Rectal smooth muscle tissue (tissue), 1 donor: ENCODE results near the gene ZNF780A.
"Not testable (repeated sequence)": the region's sequence is repeated elsewhere in the genome, so short reads cannot be mapped to it uniquely, and the experiment has no call there.

Experiments used
- H3K27ac ChIP-seq: one replicate; pipeline ENCODE4 v1.7.0; 2013; ENCODE audit warnings: low read depth, low read length, inconsistent platforms
- H3K27me3 ChIP-seq: one replicate; pipeline ENCODE4 v1.7.0; 2013; ENCODE audit warnings: low read length; ENCODE audit not compliant: control insufficient read depth, insufficient read depth
- H3K36me3 ChIP-seq: one replicate; pipeline ENCODE4 v1.7.0; 2013; ENCODE audit warnings: low read length; ENCODE audit not compliant: control insufficient read depth, insufficient read depth
- H3K4me1 ChIP-seq: one replicate; pipeline ENCODE4 v1.7.0; 2013; ENCODE audit warnings: low read length; ENCODE audit not compliant: control insufficient read depth, insufficient read depth
- H3K4me3 ChIP-seq: one replicate; pipeline ENCODE4 v1.7.0; 2013; ENCODE audit warnings: low read length
- H3K9ac ChIP-seq: one replicate; pipeline ENCODE4 v1.7.0; 2013; ENCODE audit warnings: low read length

The ZNF780A gene

DNA sequence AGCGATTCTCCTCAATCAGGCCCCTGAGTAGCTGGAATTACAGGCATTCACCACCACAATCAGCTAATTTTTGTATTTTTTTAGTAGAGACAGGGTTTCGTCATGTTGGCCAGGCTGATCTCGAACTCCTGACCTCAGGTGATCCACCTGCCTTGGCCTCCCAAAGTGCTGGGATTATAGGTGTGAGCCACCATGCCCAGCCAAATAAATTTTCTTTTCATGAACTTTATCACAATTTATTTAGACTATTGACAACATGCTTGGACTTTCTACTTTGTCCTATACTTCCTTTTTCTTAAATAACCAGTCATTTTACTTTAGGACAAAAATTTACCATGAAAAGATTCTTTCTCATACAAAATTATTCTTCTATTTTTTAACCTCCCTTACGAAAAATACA, 21.5 kb upstream of the ZNF780A start:
- H3K4me3 ChIP-seq, H3K27ac ChIP-seq, H3K36me3 ChIP-seq, H3K4me1 ChIP-seq, H3K9ac ChIP-seq, H3K27me3 ChIP-seq: not testable (repeated sequence)

DNA sequence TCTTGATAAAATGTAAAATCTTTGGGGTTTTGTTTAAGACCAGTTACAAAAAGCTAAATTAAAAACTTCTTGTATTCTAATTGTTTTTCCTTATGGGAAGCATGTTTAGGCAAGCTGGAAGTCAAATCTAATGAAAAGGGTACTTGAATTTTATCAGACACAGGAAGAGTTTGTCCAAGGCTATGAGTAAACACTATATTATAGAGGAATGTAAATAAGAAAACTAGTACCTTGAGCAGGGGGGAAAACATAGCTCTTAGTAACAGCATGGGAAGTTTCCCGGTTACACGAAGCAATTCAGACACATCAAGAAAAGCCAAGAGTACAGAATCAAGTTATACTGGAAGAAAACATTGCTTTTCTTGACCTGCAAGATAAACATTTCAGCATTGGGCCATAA, 19.8 kb upstream of the ZNF780A start:
- H3K27me3 ChIP-seq, result no peaks in the 10 kb centered on the region
- H3K4me1 ChIP-seq, result no peaks in the 10 kb centered on the region
- H3K36me3 ChIP-seq, result no peaks in the 10 kb centered on the region
- H3K9ac ChIP-seq, result no peak overlapping the region
- H3K27ac ChIP-seq, result no peak overlapping the region
- H3K4me3 ChIP-seq, result no peak overlapping the region

DNA sequence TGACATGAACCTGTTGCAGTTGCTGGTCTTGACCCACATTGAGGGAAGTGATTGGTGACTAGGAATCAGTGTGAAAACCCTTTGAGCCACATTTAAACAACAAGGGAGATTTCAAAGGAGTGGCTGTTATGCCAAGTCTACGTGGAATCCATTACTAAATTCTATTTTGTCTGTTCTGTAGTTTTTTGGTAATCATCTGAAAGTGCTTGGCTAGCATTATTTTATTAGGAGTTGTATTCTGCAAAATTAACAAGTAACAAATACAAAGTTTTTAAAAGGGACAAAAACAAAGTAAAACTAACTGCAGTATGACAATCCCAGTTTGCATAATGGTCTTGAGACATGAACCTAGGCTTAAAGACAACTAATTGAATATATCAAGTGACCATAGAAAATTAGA, 14.0 kb upstream of the ZNF780A start:
- Histone ChIP-seq H3K9ac (no peak overlapping the region), H3K4me1 (no peaks in the 10 kb centered on the region), H3K36me3 (no peaks in the 10 kb centered on the region), H3K27ac (no peak overlapping the region), H3K4me3 (no peak overlapping the region), H3K27me3 (no peaks in the 10 kb centered on the region)

DNA sequence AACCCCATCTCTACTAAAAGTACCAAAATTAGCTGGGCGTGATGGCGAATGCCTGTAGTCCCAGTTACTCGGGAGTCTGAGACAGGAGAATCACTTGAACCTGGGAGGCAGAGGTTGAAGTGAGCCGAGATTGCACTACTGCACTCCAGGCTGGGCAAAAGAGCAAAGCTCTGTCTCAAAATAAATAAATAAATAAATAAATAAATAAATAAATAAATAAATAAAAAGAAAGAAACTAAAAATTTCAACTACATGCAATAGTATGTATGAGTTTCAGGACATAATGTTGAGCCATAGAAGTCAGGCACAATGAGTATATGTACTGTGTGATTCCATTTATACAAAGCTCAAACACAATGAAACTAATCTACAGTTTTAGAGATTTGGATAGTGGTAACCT, 12.9 kb upstream of the ZNF780A start:
- Histone ChIP-seq H3K4me3 (no peak overlapping the region), H3K36me3 (no peaks in the 10 kb centered on the region), H3K4me1 (no peaks in the 10 kb centered on the region), H3K27me3 (no peaks in the 10 kb centered on the region), H3K27ac (no peak overlapping the region), H3K9ac (no peak overlapping the region)

DNA sequence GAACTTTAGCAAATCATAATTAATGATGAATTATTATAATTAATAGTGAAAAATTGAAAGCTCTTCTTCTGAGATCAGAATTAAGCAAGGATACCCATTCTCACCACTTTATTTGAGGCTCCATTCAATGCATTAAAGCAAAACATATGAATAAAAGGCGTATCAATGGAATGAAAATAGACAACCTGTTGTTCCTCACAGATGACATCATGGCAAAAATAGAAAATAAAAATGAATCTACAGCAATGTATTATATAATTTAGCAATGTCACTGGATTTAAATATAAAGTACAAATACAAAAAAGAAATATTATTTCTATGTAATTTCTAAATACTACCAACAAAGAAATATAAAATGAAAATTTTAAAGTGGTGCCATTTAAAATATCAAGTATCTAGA, 11.1 kb upstream of the ZNF780A start:
- no peak overlapping the region for H3K4me3 ChIP-seq
- no peaks in the 10 kb centered on the region for H3K4me1 ChIP-seq
- H3K27me3 ChIP-seq, result no peaks in the 10 kb centered on the region
- H3K36me3 ChIP-seq, result no peaks in the 10 kb centered on the region
- no peak overlapping the region for H3K27ac ChIP-seq
- no peak overlapping the region for H3K9ac ChIP-seq

DNA sequence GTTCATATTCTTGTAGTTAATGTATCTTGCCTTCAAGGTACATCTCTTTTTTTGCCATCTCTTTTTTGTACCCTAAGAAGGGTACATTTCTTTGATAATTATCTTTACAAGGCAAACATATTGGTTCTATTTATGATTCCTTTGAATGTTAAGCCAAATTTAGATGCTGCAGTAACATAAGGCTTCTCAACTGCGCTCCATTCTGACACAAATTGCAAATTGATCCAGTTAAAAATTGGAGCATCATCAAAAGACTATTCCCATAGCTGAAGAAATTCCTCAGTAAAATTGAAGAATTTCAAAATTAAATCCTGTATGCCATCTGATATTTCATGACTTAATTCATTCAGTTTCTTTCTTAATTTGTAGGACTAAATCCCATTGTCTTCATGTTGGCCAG, 2.7 kb upstream of the ZNF780A start:
- Histone ChIP-seq H3K27me3 (no peaks in the 10 kb centered on the region), H3K4me3 (no peak overlapping the region), H3K4me1 (no peaks in the 10 kb centered on the region), H3K9ac (no peak overlapping the region), H3K27ac (no peak overlapping the region), H3K36me3 (no peaks in the 10 kb centered on the region)

DNA sequence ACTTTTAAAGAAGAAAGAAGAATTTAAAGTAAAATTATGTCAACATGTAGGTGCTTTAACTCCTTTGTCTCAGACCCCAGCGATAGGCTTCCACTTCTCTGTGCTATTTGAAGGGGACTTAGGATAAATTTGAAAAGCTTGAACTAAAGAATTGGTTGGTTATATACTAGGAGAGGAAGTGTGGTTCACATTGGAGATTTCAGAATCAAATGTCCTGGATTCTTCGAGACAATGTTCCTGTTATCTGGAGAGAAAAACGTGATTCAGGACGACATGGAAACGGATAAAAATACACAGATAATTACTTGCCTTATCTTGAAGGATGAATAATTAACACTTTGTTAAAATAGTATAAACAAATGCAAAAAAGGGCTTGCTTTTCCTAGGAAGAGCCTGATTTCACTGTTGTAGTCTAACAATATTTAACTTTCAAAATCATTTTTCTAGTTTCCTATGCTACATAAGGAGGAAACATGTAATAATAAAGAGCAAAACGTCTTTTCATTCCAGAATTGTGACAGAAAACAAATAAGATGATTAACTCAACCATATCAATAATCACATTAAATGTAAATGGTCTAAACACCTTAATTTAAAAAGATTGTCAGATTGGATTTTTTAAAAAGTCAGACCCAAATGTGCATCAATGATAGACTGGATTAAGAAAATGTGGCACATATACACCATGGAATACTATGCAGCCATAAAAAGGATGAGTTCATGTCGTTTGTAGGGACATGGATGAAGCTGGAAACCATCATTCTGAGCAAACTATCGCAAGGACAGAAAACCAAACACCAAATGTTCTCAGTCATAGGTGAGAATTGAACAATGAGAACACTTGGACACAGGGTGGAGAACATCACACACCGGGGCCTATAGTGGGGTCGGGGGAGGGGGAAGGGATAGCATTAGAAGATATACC, 724 bp upstream of the ZNF780A start:
- H3K27me3 ChIP-seq, result no peaks in the 10 kb centered on the region
- peak overlapping the region; percentile 99 for H3K4me3 ChIP-seq
- peak overlapping the region; percentile 79 for H3K9ac ChIP-seq
- peak overlapping the region; percentile 88 for H3K27ac ChIP-seq
- H3K4me1 ChIP-seq, result no peaks in the 10 kb centered on the region
- H3K36me3 ChIP-seq, result no peaks in the 10 kb centered on the region

DNA sequence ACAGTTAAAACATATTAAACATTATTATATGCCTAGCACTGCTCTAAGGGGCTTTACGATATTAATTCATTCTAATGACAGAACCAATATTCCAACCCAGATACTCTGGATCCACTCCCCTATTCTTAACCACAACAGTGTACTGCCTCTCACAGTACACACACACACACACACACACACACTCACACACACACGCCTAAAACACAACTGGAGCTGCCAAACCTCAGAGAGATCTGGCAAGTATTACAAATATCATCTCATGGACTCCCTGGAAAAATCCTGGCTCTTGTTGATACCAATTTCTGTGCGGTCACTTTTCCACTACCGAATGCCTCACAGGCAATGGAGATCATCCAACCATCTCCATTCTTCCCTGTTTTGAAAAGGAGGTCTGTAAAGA, 1.3 kb downstream of the ZNF780A start:
- Histone ChIP-seq H3K4me1 (no peaks in the 10 kb centered on the region), H3K27ac (peak overlapping the region; percentile 88), H3K36me3 (no peaks in the 10 kb centered on the region), H3K9ac (no peak overlapping the region), H3K27me3 (no peaks in the 10 kb centered on the region), H3K4me3 (peak overlapping the region; percentile 99)

DNA sequence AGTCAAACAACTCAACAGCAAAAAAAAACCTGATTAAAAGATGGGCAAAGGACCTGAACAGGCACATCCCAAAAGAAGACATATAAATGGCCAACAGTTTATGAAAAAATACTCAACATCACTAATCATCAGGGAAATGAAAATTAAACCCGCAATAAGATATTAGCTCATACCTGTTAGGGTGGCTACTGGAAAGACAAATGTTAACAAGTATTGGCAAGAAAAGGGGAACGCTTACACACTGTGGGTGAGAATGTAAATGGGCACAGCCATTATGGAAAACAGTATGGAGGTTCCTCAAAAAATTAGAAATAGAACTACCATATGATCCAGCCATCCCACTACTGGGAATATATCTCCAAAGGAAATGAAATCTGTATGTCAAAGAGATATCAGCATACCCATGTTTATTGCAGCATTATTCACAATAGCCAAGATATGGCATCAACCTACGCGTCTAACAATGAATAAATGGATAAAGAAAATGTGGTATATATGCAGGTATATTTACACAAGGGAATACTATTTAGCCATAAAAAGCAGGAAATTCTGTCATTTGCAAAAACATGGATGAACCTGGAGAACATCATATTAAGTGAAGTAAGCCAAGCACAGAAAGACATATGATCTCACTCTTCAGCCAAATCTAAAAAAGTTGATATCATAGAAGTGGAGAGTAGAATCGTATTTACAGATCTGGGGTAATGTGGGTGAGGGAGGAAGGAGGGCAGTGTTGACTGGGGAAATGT, 2.3 kb downstream of the ZNF780A start:
- H3K9ac ChIP-seq, result no peak overlapping the region

DNA sequence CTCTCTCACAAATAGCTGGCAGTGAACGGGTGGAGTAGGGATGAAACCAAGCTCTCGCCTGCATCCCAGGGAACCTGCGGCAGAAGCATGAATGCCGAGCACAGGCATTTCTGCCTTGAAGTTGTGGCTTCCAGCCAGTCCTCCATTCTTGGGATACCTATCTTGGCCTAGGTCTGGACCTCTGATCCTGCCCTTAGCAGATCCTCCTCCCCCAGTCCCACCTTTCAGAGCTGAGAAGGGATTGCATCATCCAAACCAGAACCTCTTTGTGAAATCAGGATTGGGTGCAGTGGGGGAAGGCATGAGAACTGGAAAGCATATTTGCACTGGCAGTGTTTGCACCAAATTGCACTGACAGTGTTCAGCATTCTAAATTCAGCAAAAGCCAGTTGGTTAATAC, 5.8 kb downstream of the ZNF780A start:
- Histone ChIP-seq H3K36me3 (peaks cover 9% of the 10 kb centered on the region), H3K27ac (no peak overlapping the region), H3K4me1 (no peaks in the 10 kb centered on the region), H3K27me3 (no peaks in the 10 kb centered on the region), H3K4me3 (no peak overlapping the region), H3K9ac (no peak overlapping the region)

More for the DNA sequence above, 2.3 kb downstream of the ZNF780A start:
- Histone ChIP-seq H3K27me3 (no peaks in the 10 kb centered on the region), H3K4me3 (no peak overlapping the region), H3K27ac (no peak overlapping the region), H3K36me3 (peaks cover 4% of the 10 kb centered on the region), H3K4me1 (no peaks in the 10 kb centered on the region)

DNA sequence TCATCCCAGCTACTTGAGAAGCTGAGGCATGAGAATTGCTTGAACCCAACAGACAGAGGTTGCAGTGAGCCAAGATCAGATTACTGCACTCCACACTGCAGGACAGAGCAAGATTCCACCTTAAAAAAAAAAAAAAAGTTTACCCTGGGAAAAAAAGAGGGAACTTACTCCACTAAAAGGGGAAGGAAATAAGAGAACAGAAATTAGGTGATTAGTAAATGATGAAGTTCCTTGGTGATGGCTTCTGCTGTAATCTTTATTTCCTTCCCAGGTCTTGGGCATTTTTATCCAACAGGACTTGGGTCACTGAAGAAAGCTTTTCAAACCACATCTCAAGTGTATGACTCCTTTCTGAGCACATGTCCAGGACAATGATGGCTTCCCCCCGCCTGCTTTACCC, 9.3 kb downstream of the ZNF780A start:
- Histone ChIP-seq H3K4me3 (no peak overlapping the region), H3K27ac (no peak overlapping the region), H3K4me1 (no peaks in the 10 kb centered on the region), H3K9ac (no peak overlapping the region), H3K27me3 (no peaks in the 10 kb centered on the region), H3K36me3 (peaks cover 17% of the 10 kb centered on the region)

DNA sequence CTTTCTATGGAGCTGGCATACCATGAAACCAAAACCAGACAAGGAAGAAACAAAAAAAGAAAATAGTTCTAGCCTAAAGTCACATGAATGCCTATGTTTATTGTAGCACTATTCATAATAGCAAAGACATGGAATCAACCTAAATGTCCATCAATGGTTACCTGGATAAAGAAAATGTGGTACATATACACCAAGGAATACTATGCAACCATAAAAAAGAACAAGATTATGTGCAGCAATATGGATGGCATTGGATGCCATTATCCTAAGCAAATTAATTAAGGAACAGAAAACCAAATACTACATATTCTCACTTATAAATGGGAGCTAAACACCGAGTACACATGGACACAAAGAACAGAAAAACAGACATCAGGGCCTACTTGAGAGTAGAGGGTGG, 10.5 kb downstream of the ZNF780A start:
- Histone ChIP-seq H3K4me3 (no peak overlapping the region), H3K27ac (no peak overlapping the region), H3K9ac (no peak overlapping the region), H3K36me3 (peaks cover 22% of the 10 kb centered on the region), H3K4me1 (no peaks in the 10 kb centered on the region), H3K27me3 (no peaks in the 10 kb centered on the region)
